Measurements from ENCODE around the gene LHPP.
"Not testable (repeated sequence)": the region's sequence is repeated elsewhere in the genome, so short reads cannot be mapped to it uniquely, and the experiment has no call there.

LHPP gene

GRCh38 chr10:124576526-124577420, 115.2 kb downstream of the LHPP start:
- H3K9me3 ChIP-seq (ENCODE audit: insufficient read depth, low read depth, low read length) = peaks cover 5% of the 10 kb centered on the region; the same call in 1 of the 2 replicates
- no peaks in the 10 kb centered on the region for H3K36me3 ChIP-seq (ENCODE audit: insufficient read depth, low read depth, low read length)
- H3K4me3 ChIP-seq (ENCODE audit: low read length) = no peak overlapping the region
- H3K4me1 ChIP-seq (ENCODE audit: insufficient read depth, low read length) = no peaks in the 10 kb centered on the region
- H3K27ac ChIP-seq (ENCODE audit: low read length) = no peak overlapping the region
- no peaks in the 10 kb centered on the region for H3K27me3 ChIP-seq (ENCODE audit: insufficient read depth, low read length)
- no peak overlapping the region for H3K9ac ChIP-seq (ENCODE audit: low read depth, low read length)

GRCh38 chr10:124577651-124578050, 116.0 kb downstream of the LHPP start:
- H3K27ac ChIP-seq (ENCODE audit: low read length) = no peak overlapping the region

GRCh38 chr10:124578231-124579010, 116.8 kb downstream of the LHPP start:
- H3K9ac ChIP-seq (ENCODE audit: low read depth, low read length) = no peak overlapping the region
- no peaks in the 10 kb centered on the region for H3K4me1 ChIP-seq (ENCODE audit: insufficient read depth, low read length)
- H3K4me3 ChIP-seq (ENCODE audit: low read length) = no peak overlapping the region
- peaks cover 5% of the 10 kb centered on the region; the same call in 1 of the 2 replicates for H3K9me3 ChIP-seq (ENCODE audit: insufficient read depth, low read depth, low read length)
- no peaks in the 10 kb centered on the region for H3K36me3 ChIP-seq (ENCODE audit: insufficient read depth, low read depth, low read length)
- no peaks in the 10 kb centered on the region for H3K27me3 ChIP-seq (ENCODE audit: insufficient read depth, low read length)
- H3K27ac ChIP-seq (ENCODE audit: low read length) = no peak overlapping the region

More at GRCh38 chr10:124577651-124578050, 116.0 kb downstream of the LHPP start:
- H3K9me3 ChIP-seq (ENCODE audit: insufficient read depth, low read depth, low read length) = peaks cover 5% of the 10 kb centered on the region; the same call in 1 of the 2 replicates
- H3K4me3 ChIP-seq (ENCODE audit: low read length) = no peak overlapping the region
- no peaks in the 10 kb centered on the region for H3K4me1 ChIP-seq (ENCODE audit: insufficient read depth, low read length)
- H3K36me3 ChIP-seq (ENCODE audit: insufficient read depth, low read depth, low read length) = no peaks in the 10 kb centered on the region
- H3K9ac ChIP-seq (ENCODE audit: low read depth, low read length) = no peak overlapping the region
- H3K27me3 ChIP-seq (ENCODE audit: insufficient read depth, low read length) = no peaks in the 10 kb centered on the region

- no peaks in the 10 kb centered on the region for H3K36me3 ChIP-seq (ENCODE audit: insufficient read depth, low read depth, low read length)
- H3K27me3 ChIP-seq (ENCODE audit: insufficient read depth, low read length) = no peaks in the 10 kb centered on the region
- no peak overlapping the region for H3K9ac ChIP-seq (ENCODE audit: low read depth, low read length)
- no peaks in the 10 kb centered on the region for H3K4me1 ChIP-seq (ENCODE audit: insufficient read depth, low read length)
- no peak overlapping the region for H3K27ac ChIP-seq (ENCODE audit: low read length)
- H3K9me3 ChIP-seq (ENCODE audit: insufficient read depth, low read depth, low read length) = peaks cover 5% of the 10 kb centered on the region; the same call in 1 of the 2 replicates
- H3K4me3 ChIP-seq (ENCODE audit: low read length) = no peak overlapping the region
Observed at GRCh38 chr10:124579011-124579399, 117.4 kb downstream of the LHPP start.

GRCh38 chr10:124586142-124586541, 124.5 kb downstream of the LHPP start:
- Histone ChIP-seq H3K9ac (ENCODE audit: low read depth, low read length) (no peak overlapping the region), H3K4me1 (ENCODE audit: insufficient read depth, low read length) (no peaks in the 10 kb centered on the region), H3K27me3 (ENCODE audit: insufficient read depth, low read length) (no peaks in the 10 kb centered on the region), H3K36me3 (ENCODE audit: insufficient read depth, low read depth, low read length) (no peaks in the 10 kb centered on the region), H3K9me3 (ENCODE audit: insufficient read depth, low read depth, low read length) (peaks cover 3% of the 10 kb centered on the region; the same call in 1 of the 2 replicates), H3K27ac (ENCODE audit: low read length) (no peak overlapping the region), H3K4me3 (ENCODE audit: low read length) (no peak overlapping the region)

GRCh38 chr10:124587811-124588211, 126.2 kb downstream of the LHPP start:
- Histone ChIP-seq H3K27ac (ENCODE audit: low read length) (no peak overlapping the region), H3K36me3 (ENCODE audit: insufficient read depth, low read depth, low read length) (no peaks in the 10 kb centered on the region), H3K9ac (ENCODE audit: low read depth, low read length) (no peak overlapping the region), H3K4me1 (ENCODE audit: insufficient read depth, low read length) (no peaks in the 10 kb centered on the region), H3K4me3 (ENCODE audit: low read length) (no peak overlapping the region), H3K9me3 (ENCODE audit: insufficient read depth, low read depth, low read length) (no peaks in the 10 kb centered on the region), H3K27me3 (ENCODE audit: insufficient read depth, low read length) (no peaks in the 10 kb centered on the region)

- H3K27ac ChIP-seq (ENCODE audit: low read length); H3K4me1 ChIP-seq (ENCODE audit: insufficient read depth, low read length); H3K4me3 ChIP-seq (ENCODE audit: low read length); H3K27me3 ChIP-seq (ENCODE audit: insufficient read depth, low read length); H3K9ac ChIP-seq (ENCODE audit: low read depth, low read length); H3K36me3 ChIP-seq (ENCODE audit: insufficient read depth, low read depth, low read length); H3K9me3 ChIP-seq (ENCODE audit: insufficient read depth, low read depth, low read length): not testable (repeated sequence)
Observed at GRCh38 chr10:124588341-124588735, 126.7 kb downstream of the LHPP start.

GRCh38 chr10:124588736-124589490, 127.3 kb downstream of the LHPP start:
- Histone ChIP-seq H3K9me3 (ENCODE audit: insufficient read depth, low read depth, low read length) (no peaks in the 10 kb centered on the region), H3K9ac (ENCODE audit: low read depth, low read length) (no peak overlapping the region), H3K4me3 (ENCODE audit: low read length) (no peak overlapping the region), H3K4me1 (ENCODE audit: insufficient read depth, low read length) (no peaks in the 10 kb centered on the region), H3K27me3 (ENCODE audit: insufficient read depth, low read length) (no peaks in the 10 kb centered on the region), H3K36me3 (ENCODE audit: insufficient read depth, low read depth, low read length) (no peaks in the 10 kb centered on the region), H3K27ac (ENCODE audit: low read length) (no peak overlapping the region)

- Histone ChIP-seq H3K9me3 (ENCODE audit: insufficient read depth, low read depth, low read length) (no peaks in the 10 kb centered on the region), H3K36me3 (ENCODE audit: insufficient read depth, low read depth, low read length) (no peaks in the 10 kb centered on the region), H3K4me3 (ENCODE audit: low read length) (no peak overlapping the region), H3K27ac (ENCODE audit: low read length) (no peak overlapping the region), H3K4me1 (ENCODE audit: insufficient read depth, low read length) (no peaks in the 10 kb centered on the region), H3K27me3 (ENCODE audit: insufficient read depth, low read length) (no peaks in the 10 kb centered on the region), H3K9ac (ENCODE audit: low read depth, low read length) (no peak overlapping the region)
Observed at GRCh38 chr10:124589491-124590041, 127.9 kb downstream of the LHPP start.

- Histone ChIP-seq H3K9ac (ENCODE audit: low read depth, low read length) (no peak overlapping the region), H3K4me3 (ENCODE audit: low read length) (no peak overlapping the region), H3K27ac (ENCODE audit: low read length) (no peak overlapping the region), H3K9me3 (ENCODE audit: insufficient read depth, low read depth, low read length) (no peaks in the 10 kb centered on the region), H3K4me1 (ENCODE audit: insufficient read depth, low read length) (no peaks in the 10 kb centered on the region), H3K27me3 (ENCODE audit: insufficient read depth, low read length) (no peaks in the 10 kb centered on the region), H3K36me3 (ENCODE audit: insufficient read depth, low read depth, low read length) (no peaks in the 10 kb centered on the region)
Observed at GRCh38 chr10:124590216-124591122, 128.8 kb downstream of the LHPP start.

Data from iPS-20b (cell line).